Measurements from ENCODE around the gene CEACAM21.
"Not testable (repeated sequence)": the region's sequence is repeated elsewhere in the genome, so short reads cannot be mapped to it uniquely, and the experiment has no call there.

CEACAM21 gene

GRCh38 chr19:41551212-41551610 is 24.8 kb upstream of the CEACAM21 start:
- DNase-seq = no peak

GRCh38 chr19:41551711-41552110 is 24.3 kb upstream of the CEACAM21 start:
- no peak for DNase-seq

DNA sequence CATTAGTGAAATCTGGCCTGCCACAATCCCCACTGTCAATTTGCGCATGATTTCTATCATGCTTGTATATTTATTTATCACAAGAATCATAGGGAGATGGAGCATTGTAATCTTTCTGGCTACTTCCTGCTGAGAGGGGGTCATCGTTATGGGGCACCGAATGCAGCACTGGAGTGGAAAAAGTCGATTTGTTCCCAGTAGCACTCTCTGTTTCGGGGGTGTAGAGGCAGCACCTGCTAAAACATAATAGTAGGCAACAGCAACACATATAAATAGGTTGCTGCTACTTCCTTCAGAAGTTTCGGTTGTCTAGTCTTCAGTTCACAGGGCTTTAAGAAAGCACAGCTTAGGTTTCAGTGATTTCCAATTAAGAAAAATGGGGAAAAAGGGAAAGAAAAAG is 23.4 kb upstream of the CEACAM21 start:
- DNase-seq = no peak

DNA sequence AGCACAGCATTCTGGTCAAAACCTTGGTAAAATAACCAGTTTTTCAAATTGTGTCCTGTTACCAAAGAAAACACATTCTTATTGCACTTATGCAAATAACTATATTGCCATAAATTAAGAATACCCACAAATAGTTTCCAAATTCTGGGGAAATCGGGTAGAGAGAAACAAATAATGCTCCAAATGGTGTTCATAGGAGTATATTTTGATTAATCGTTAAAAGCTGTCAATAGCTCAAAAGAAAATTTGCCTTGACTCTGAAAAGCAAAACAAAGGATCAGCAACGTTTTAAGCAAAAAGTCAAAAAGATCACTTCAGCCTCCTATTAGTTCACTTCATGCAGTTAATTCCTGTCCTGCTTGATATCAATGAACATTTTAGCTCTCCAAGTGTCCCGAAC is 22.2 kb upstream of the CEACAM21 start:
- DNase-seq = no peak

DNA sequence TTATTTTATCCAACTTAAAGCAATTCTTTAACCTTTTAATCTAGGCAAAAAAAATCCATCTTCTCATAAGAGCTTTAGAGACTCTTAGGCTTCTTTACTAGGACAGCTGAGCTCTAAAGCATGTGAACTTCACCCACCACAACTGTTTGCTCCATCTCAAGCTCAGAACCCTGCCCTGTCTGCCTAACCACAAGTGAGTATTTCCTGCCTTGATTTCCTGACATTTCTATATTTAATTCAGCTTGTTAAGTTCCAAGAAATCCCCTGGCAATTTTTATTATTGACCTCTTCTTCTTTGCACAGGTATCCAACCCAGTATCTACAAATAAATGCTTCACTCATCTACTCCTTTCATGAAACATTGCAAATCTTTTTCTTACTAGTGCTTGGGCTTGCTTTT is 21.1 kb upstream of the CEACAM21 start:
- DNase-seq = peak in 1 of 2 donors; percentile 59

DNA sequence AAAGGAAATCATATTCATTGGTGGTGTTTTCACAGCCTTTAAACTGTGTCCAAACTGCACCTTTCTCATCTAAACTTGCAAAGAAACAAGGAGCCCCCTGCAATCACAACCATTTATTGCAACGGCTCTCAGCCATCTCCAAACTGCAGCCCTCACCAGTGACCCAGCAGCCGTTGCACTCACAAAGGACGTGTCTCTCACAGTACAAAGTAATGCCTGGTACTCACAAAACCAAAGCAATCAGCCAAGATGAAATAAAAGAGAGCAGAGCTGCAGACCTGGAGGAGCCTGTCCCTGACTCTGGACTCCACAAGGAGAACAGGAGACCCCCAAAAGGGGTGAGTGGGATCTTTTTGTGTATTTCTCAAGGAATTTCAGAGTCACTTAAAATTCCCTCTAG is 20.2 kb upstream of the CEACAM21 start:
- no peak for DNase-seq

GRCh38 chr19:41563854-41564514 is 12.0 kb upstream of the CEACAM21 start:
- DNase-seq = no peak

GRCh38 chr19:41564515-41565378 is 11.2 kb upstream of the CEACAM21 start:
- no peak for DNase-seq

GRCh38 chr19:41565379-41565720 is 10.6 kb upstream of the CEACAM21 start:
- DNase-seq = no peak

DNA sequence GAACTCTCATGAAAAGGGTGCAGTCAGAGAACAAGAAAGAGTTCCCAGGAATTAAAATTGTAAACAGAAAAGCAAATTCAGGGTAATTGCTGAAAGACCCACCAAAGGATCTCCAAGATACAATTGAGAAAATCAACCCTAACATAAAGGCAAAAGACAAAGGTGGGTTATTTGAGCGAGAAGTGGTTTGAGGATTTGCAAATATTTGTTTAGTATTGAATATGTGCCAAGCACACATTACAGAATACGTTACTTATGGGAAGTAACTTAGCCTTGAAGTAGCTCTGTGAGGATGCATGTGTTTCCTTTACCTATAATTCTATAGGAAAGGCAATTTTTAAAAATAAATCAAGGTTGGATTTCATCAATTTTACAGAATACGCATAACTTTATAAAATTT is 10.0 kb upstream of the CEACAM21 start:
- no peak for DNase-seq

DNA sequence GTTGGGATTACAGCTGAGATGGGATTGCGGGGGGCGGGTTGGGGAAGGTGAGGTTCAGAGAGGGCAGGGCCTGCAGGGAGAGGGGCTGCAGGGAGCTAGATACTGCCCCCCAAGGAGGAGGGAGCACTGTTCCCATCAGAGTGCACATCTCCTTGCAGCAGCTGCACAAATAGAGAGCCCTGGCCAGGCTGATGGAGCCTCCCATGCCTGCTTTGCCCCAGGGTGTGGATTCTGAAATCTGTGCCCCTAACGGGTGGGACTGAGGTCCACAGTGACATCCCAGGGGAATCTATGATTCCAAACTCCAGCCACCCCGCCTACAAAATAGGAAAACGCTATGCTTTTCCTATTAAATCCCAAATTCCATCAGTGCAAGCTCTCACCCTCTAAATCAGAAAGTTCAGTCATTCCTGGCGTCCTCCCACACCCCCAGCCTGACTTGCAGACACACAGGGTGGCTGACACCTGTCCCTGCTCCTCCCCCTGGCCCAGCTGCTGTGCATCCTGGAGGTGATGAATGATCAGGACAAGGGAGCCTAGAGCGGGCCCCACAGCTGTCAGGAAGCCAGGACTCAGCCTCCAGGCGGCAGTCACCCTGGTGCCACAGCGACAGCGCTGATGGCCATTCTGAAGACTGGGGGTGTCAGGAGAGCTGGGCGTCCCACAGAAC is 6.3 kb upstream of the CEACAM21 start:
- no peak for DNase-seq

DNA sequence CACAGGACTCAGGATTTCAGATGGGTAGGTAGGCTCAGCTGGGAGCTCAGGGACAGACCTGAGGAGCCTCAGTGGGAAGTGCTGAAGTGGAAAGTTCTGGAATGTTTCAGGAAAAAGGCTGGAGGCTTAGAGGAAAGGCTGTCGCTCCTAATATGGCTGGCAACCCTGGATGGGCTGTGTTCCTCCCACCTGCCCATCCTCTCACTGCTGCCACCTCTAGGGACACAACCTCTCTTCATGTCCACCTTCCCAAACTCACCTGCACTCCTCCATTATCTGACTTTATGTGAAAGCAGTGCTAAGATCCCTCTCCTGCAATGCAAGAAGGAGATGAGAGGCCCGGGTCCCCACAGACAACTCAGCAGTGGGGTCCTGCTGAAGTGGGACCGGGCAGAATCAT is 5.8 kb upstream of the CEACAM21 start:
- no peak for DNase-seq

- peak; percentile 36 to 80 for DNase-seq
These were observed 5.3 kb upstream of the CEACAM21 start for GRCh38 chr19:41570639-41571112.

- no peak for DNase-seq
These were observed 1.3 kb downstream of the CEACAM21 start for GRCh38 chr19:41577144-41577830.

- DNase-seq = no peak
These were observed 1.9 kb downstream of the CEACAM21 start for GRCh38 chr19:41577833-41578232.

GRCh38 chr19:41578886-41579285 is 2.9 kb downstream of the CEACAM21 start:
- DNase-seq = no peak

DNA sequence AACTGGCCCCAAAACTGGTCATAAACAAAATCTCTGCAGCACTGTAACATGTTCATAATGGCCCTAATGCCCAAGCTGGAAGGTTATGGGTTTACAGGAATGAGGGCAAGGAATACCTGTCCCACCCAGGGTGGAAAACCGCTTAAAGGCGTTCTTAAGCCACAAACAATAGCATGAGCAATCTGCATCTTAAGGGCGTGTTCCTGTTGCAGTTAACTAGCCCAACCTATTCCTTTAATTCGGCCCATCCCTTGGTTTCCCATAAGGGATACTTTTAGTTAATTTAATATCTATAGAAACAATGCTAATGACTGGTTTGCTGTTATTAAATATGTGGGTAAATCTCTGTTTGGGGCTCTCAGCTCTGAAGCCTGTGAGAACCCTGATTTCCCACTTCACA is 5.1 kb downstream of the CEACAM21 start:
- DNase-seq = not testable (repeated sequence)

- DNase-seq = not testable (repeated sequence)
These were observed 6.7 kb downstream of the CEACAM21 start for GRCh38 chr19:41582577-41583182.

DNA sequence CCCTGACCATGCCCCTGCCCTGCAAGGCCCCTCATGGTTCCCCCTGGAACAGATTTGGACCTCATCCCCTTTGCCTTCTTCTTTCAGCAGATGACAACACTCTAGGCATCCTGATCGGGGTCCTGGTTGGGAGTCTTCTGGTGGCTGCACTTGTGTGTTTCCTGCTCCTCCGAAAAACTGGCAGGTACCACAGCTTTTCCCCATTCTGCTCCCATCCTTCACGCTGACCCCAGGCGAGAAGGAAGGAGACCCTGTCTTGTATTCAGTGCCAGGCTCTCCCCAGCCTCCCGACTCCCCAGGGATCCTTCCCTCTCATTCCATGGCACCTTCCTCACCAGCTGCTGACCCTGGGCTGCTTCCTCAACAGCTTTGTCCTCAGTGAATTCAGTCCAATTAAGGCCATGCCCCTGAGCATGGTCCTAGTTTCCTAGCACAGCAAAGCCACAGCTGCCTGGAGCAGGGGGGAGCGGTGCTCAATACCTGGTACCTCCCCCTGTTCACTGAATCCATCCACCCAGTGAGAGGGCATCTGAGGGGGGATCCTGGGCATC is 8.4 kb downstream of the CEACAM21 start:
- DNase-seq = no peak

DNA sequence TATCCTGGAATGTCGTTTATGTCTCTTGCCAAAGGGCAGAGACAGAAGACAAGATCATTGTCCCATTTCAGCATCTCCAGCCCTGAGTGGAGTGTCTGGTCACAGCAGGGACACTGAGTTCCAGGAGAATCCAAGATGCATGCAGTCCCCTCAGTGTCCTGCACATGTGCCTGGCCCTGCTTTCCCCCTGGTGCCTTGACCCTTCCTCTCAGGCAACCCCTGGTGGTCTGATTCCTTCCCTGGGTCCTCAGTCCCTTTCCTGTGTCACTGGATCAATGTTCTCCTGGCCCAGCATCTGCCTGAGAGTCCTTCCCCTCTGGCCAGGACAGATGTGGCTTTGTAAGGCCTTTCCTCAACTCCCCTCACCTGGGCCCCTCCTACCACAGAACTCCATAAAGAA is 9.0 kb downstream of the CEACAM21 start:
- no peak for DNase-seq

- no peak for DNase-seq
These were observed 10.1 kb downstream of the CEACAM21 start for GRCh38 chr19:41586064-41586463.

- no peak for DNase-seq
These were observed 11.3 kb downstream of the CEACAM21 start for GRCh38 chr19:41587101-41587837.

Data from bone marrow (tissue), 2 donors.